Prostate gland (tissue), 2 donors: ENCODE results near the gene ECT2L.

Experiments used
- CTCF ChIP-seq, 4 experiments: fragments of 200-600 bp in 2 of 4; fragments of 450-650 bp in 2 of 4; sonication (generic) in 2 of 4; IDR thresholded peaks; 1 replicate in 3 of 4; 2 replicates in 1 of 4; pipeline ENCODE4 v1.5.1; 2016 to 2019; ENCODE audit warnings: antibody characterized with exemption in 4 of 4, mild to moderate bottlenecking in 2 of 4, moderate library complexity in 2 of 4
- POLR2A ChIP-seq: fragments of 450-650 bp; IDR thresholded peaks from one replicate; pipeline ENCODE4 v1.6.1; 2016; ENCODE audit warnings: antibody characterized with exemption, mild to moderate bottlenecking
- POLR2AphosphoS5 ChIP-seq: sonication (generic); formaldehyde crosslinking; IDR thresholded peaks from one replicate; pipeline ENCODE4 v1.6.1; 2017; ENCODE audit warnings: antibody characterized with exemption

- TF ChIP-seq CTCF (IDR thresholded peaks at IDR 0.05) (no peak), POLR2A (no peak), POLR2AphosphoS5 (no peak)
These were observed 129.9 kb downstream of the ECT2L start for GRCh38 chr6:138925806-138926205.
